Bone marrow (tissue), 2 donors: ENCODE data around the gene CLASP1.
A peak's percentile ranks its signal among the peaks of the same experiment; 100 is the strongest.
"Not testable (repeated sequence)": the region's sequence is repeated elsewhere in the genome, so short reads cannot be mapped to it uniquely, and the experiment has no call there.

Experiments
- DNase-seq, 2 donors: peaks; one replicate each; lab custom pipeline; 2025; lab: John Stamatoyannopoulos, UW

The CLASP1 gene

DNA sequence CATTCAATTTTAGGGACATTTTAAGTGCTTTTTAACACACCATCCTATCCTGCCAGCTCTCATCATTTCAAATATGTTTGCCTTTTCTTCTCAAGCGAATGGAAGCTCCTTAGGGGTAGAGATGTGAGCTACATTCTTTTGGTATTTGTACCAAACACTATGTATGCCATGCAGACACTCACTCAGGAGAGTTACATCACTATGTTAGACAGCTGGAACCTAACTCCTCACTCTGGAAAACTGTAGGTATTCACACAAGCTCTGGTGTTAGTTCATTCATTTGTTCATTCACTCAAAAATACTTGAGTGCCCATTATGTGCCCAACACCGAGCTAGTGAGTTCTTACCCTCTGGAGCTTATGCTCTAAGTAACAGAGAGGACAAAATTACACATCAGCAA lies 144.9 kb downstream of the CLASP1 start:
- DNase-seq: no peak

DNA sequence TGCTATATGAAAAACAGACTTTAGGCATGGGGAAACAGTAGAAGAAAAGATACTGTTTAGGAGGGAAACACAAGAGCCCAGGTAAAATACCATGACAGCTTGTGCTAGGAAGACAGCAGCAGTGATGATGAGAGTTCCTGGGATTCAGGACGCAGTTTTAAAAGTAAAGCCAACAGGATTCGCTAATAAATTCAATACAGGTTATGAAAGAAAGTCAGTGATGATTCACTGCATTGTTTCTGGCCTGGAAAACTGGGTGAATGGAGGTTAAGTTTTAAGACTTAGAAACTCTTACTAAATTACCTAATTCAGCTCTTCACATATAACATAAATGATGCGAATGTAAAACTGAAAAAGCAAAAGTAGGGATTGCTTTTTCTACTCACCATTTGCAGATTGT lies 146.5 kb downstream of the CLASP1 start:
- DNase-seq: no peak

DNA sequence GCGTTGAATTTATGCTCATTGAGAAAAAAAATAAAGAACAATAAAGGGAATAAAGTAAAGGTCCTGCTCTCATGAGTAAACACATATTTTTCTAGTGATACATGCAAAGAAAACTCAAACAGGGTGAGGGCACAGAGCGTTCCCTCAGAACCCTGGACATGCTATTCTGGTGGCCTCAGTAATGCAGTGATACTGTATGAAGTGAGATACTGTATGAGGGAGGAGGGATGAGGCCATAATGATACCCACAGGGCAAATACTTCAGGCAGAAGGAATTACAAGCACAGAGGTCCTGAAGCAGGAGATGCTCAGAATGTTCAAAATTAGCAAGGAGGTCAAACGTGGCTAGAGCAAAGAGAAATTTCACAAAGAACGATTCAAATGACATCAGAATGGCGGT lies 147.0 kb downstream of the CLASP1 start:
- no peak for DNase-seq

DNA sequence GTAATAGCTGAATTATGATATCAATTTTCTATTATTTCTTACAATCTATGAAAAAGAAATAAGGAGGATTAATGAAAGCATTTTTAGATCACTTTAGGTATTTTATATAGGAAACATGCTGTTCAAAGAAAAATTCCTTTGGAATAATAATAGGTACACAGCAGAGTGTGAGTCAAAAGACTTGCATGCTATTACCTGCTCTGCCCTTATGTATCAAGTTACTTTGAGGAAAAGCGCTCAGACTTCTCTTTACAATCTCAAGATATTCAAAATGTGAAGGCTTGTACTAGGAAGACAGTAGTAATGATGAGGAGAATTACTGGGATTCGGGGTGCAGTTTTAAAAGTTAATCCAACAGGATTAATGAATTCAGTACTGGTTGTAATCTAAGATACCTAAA lies 147.7 kb downstream of the CLASP1 start:
- no peak for DNase-seq

DNA sequence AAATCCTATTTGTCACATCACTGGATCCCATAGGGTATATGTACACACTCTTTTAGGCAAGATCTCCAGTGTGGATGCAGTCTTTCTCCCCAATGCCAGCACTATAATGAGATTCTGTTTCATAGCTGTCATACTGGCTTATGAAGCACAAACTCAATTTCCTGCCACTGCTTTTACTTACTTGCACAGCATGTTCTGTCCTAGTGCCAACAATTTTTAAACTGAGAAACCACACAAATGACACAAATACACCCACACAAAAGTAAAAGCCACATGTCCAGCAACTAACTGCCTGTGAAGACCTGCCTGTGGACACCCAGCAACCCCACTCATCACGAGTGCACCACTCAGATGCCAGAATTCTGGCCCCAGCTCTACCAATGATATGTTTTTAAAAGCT lies 148.2 kb downstream of the CLASP1 start:
- DNase-seq: no peak

DNA sequence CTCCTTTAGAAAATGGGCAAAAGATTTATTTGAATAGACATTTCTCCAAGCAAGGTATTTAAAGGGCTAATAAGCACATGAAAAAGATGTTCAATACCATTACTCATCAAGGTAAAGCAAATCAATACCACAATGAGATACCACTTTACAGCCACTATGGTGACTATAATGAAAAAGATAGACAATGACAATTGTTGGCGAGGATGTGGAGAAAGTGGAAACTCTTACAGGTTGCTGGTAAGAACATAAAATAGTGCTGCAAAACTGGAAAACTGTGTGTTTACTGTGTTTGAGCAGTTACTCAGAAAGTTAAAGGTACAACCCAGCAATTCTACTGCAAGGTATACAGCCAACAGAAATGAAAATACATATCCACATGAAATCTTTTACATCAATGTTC lies 150.5 kb downstream of the CLASP1 start:
- no peak for DNase-seq

DNA sequence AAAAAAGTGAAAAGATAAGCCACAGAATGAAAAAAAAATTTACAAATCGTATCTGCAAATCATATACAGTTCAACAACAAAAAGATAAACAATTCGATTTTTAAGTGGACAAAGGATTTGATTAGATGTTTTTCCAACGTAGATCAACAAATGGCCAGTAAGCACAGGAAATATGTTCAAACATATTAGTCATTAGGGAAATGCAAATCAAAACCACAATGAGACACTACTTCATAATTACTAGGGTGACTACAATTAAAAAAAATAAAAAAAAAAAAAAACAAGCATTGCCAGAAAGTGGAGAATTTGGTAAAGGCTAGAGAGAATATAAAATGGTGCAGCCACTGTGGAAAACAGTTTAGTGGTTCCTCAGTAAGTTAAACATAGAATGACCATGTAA lies 156.9 kb downstream of the CLASP1 start:
- peak in 1 of 2 donors; percentile 9 for DNase-seq

DNA sequence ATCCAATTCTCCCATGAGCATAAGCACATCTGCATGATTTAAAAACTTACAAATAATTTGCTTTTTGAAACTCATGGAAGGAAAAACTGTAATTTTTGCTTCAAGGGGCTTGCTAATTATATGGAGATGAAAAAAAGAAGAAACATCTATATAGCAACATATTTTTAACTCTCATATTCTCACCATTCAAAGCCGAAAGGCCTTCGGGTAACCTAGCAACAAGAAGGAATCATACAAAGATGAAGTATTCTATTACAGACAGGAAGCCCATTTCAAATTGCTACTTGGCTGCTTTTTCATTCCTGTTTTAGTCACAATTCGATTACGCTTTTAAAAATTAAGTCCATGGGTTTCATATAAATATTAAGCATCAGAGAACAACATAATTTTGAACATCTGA lies 157.7 kb downstream of the CLASP1 start:
- DNase-seq: no peak

DNA sequence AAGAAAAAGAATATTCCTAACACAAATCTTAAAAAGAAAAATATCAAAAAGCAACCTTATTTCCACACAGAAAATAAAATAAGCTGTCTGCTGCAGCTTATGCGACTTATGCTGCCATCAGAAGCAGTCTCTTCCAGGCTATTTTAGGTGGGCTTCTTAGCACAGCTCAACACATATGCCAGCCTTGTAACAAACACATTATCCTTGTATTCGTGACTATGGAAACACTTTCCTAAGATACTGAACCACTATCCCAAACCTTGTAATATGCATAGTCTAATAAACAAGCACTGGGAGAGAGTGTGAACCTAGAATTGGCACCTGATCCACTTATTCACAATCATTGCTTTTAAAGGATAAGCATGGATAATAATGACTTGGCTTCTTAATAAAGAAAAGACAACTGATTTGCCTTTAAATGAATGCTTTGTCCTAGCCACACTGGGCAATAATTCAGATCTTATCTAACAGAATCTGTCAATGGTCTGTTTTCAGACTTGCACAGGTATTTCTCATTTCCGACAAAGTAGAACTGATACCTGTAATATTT lies 158.6 kb downstream of the CLASP1 start:
- DNase-seq: no peak

DNA sequence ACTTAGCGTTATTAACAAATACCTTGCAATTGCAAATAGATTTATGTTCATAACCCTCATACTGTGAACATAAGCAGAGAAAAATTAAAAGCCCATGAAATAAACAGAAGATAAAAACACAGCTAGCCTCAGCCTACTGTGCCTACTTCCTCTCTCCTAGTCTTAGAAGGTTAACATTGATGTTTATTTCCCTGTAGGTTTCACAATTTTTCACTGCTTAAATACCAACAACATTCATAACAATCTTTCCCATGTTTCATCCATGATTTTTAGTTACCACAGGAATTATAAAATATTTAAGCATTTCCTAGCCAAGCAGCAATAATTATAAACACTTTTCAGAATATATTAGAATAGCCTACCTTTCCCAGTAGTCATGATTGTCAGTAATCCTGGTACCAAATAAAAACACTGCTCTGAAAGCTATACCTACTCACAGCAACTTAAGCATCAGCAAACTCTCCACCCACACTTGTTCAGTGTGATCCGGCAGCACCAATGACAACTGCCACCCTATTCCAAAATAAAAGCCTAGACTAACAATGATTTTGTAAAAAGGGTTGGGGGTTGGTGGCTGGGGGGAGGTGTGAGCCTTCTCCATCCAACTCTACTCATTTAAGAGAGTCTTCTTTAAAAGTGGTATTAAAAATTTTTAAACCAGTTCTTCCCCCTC lies 159.2 kb downstream of the CLASP1 start:
- no peak for DNase-seq

DNA sequence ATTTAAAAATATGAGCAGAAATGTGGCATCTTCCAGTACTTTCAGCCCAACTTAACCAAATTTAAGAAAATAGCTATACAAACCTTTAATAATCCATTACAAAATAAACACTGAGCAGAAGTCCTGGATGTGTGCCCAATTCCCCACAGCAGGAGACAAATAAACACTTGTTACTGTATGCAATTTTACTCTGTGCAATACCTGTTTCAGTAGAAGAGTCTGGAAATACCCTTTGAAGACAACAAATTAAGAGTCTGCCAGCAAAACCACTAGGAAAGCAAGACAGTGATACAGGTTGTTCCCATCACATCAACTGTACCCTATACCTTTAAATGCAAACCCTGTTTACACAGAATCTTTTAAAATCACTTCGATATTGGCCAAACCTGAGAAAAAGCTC lies 160.0 kb downstream of the CLASP1 start:
- no peak for DNase-seq

DNA sequence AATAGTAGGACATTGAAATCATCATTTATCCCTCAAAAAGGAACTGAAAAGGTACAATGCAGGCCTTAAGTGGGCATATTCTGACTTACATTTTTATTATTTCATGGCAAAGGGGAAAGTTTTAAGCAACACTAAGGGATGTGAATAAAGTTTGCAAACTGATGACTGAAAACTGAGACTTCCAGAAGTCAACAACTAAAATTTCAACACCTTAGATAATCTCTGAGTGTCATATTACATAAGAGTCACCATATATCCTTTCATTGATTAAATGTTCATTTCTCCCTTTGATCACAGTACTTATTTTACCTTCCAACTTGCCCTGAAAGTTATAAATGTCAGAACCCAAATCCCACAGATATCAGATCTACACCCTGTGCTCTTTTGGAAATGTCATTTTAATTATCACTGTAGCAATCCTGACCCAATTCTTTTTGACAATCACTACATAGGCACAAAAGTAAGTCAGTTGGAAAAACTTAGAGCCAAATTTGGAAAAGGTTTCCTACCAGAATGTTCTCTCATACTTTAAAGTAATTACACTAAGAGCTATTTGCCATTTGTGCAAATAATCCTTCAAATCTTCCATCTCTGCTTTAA lies 163.0 kb downstream of the CLASP1 start:
- no peak for DNase-seq

DNA sequence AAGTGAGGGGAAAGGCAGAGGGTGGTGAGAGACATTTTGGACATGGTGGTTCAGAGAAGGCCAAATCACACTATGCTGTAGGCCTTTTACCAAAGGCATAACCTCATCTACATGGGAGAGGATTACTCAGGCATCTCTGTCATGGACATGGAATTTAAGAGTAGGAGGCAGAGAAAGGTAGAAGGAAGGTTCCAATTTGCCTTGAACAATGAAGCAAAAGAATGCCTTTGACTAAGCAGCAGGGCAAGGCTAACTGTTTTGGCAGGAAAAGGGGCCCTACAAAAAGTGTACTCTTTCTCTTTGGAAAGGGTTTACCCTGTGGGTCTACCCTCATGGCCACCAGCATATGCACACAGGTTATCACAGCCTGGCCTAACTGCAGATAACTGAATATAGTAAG lies 164.2 kb downstream of the CLASP1 start:
- DNase-seq: no peak

DNA sequence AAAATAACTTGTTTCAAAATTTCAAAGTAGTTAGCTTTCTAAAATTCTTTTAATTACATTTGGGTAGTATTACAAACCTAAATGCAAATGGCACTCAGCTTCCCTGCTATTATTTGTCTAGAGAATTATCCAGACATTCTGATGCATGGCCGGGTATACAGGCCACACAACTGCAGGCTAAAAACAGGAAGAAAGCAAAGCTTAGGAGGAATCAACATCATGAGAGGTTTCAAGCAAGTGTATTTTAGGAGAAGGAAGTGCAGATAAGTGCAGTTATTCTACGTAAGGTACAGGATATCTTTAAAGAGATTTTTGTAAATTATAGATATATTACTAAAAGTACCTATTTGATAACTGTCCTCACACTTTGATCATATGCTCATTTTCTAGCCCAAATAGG lies 165.4 kb downstream of the CLASP1 start:
- DNase-seq: no peak

DNA sequence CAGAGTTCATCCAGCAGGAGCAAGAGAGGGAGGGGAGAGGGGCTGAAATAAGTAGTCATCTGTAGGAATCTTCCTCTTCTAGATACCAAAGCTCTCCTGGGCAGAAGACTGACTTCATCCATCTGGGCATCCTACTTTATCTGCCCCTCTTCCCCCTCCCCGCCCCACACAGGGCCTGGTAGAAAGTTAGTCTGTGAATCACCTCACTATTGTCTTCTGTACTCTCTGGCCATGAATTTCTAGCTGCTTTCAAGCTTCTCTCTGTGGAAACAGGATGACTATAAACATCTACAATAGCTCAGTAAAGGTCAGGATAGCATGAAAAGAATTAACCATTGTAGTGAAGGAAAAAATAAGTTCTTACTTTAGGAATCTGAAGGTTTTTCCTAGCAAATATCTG lies 166.2 kb downstream of the CLASP1 start:
- no peak for DNase-seq

DNA sequence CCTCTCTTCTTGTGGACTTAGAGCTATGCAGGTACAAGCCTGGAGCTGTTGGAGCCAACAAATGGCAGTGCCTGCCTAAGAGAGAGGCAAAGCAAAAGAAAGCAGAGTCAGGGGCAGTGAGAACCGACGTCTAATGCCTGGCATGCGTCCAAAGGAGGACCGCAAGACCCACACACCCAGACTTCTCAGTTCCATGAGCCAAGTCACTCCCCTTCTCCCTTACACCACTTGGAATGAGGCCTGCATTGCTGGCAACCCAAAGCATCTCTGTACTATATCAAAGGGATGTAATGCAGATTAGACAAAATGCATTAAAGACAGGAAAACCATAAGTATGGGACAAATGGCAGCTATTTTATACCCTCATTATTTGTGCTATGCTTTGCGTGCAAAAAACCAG lies 168.4 kb downstream of the CLASP1 start:
- DNase-seq: no peak

DNA sequence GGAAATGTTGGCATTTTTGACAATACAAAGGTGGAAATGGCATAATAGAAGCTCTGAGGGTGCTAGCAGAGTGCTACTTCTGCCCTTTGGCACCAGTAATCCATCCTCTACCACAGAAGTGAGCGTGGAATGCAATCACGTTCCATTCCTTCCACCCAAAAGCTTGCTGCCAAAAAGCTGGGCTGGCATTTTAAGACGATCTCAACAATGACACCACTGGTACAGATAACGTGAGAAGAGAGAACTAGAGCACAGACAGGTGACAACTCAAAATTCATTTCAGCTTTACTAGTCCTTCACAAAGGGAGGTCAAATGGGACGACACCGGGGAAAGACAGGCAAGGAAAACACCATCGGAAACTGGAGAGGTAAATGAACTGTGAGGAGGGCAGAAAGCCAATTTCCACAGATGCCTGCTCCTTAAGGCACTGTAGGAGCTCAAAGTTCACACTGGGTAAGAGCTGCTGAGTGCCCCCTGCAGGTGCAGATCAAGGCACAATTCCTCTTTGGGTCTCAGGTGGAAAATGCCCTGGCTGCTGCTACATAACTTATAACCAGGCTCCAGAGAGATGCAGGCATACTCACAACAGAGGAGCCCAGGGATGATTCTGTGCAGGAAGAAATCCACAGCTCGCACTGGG lies 169.3 kb downstream of the CLASP1 start:
- no peak for DNase-seq

DNA sequence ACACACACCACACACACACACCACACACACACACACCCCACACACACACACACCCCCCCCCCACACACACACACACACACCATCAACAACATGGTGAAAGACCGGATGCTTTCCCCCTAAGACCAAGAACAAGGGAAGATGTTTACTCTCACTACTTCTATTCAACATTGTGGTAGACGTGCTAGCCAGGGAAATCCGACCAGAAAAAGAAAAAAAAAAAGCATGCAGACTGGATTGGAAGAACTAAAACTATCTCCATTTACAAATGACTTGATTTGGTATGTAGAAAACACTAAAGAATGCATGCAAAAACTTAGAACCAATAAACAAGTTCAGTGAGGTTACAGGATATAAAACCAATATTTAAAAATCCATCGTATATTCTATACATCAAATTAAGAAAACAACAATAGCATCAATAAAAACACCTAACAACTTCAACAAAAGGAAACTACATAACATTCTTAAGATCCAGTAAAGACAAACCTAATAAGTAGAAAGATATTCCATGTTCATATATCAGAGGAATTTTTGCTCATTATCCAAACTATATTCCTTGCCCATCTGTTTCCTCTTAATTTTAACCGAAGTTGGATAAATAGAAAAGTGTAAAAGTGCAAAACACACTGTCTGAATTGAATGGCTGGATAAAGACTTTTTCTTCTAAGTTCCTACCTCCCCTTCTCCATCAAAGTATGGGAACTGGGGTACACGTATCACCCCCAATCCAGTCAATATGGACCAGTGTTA lies 170.1 kb downstream of the CLASP1 start:
- DNase-seq: no peak

DNA sequence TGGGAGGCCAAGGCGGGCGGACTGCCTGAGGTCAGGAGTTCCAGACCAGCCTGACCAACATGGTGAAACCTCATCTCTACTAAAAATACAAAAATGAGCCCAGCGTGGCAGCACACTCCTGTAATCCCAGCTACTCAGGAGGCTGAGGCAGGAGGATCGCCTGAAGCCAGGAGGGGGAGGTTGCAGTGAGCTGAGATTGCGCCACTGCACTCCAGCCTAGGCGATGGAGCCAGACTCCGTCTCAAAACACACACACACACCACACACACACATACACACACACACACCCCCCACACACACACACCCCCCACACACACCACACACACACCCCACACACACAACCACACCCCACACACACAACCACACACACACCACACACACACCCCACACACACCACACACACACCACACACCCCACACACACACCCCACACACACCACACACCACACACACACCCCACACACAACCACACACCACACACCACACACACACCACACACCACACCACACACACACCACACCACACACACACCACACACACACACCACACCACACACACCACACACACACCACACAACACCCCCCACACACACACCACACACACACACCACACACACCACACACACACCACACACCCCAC lies 170.8 kb downstream of the CLASP1 start:
- DNase-seq: not testable (repeated sequence)

DNA sequence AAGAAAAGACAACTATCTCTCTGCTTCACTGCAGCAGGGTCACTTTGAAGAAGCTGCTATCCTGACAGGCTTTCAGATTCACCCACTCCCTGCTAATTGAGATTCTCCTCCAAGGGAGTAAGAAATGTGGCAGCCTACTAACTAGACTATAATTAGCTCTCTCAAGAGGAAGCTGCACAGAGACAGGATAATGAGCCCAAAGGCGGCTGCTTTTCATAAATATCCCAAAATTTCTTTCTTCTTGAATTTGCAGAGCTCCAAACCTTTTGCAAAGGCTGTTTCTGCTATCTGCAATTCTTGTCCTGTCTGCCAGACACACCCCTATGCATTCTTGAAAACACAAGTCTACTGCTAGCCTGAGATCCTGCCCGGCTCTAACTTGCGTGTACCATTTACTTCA lies 172.6 kb downstream of the CLASP1 start:
- no peak for DNase-seq

DNA sequence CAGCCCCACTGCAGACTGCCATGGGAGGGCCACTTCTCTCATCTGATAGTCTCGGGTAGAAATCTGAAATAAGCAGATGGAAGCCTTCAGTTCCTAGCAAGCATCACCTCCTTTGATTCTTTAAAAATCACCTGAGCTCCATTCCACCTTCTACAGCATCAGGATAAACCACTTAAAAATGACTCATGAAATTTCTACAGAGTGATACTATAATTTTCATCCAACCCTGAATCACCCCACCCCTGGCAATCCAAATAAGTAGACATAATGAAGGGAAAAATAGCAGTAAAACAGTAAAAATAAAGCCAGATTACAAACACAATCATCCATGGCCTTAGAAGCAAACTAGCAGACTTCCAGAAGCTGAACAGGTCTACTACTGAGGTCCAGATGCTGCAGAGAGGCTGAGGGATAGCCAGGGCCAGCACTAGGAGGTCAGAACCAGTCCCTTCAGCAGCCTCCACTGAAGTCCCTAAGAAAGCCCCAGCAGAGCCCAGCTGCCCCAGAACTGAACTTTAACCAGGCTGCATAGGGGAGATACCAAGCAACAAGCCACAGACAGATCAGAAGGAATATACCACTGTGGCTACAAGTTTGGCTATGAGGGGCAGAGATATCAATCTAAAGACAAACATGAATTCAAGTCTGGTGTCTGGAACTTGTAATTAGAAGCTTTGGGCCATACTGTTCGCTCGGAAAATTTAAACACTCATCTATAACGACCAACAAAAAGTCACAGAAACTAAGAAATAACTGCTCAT lies 173.3 kb downstream of the CLASP1 start:
- DNase-seq: no peak
